Astrocyte (in vitro differentiated cells and primary cell): Measurements from ENCODE around the gene B3GALT4. TPM values are rescaled to one million over a fixed set of nuclear protein-coding genes. Genes with fewer than 3 reads are reported as not detected.

ENCODE experiments used
- DNase-seq: peaks from one replicate; pipeline ENCODE4 v3.0.0-alpha.2; 2010; ENCODE audit warnings: low read depth
- FAIRE-seq: peaks from 2 replicates; lab custom pipeline; 2011; peaks lifted over from hg19 to GRCh38; lab: Jason Lieb, UNC
- H2AFZ ChIP-seq: 2 replicates; pipeline ENCODE4 v1.6.0; 2012; ENCODE audit warnings: low read depth, low read length, inconsistent platforms
- H3K27ac ChIP-seq: 2 replicates; pipeline ENCODE4 v1.5.1; 2011; ENCODE audit warnings: low read depth, low read length, inconsistent platforms
- H3K27me3 ChIP-seq: 2 replicates; pipeline ENCODE4 v1.6.0; 2011; ENCODE audit warnings: low read length, inconsistent platforms; ENCODE audit not compliant: insufficient read depth
- H3K36me3 ChIP-seq: 2 replicates; pipeline ENCODE4 v1.5.1; 2011; ENCODE audit warnings: low read length, inconsistent platforms; ENCODE audit not compliant: insufficient read depth
- H3K4me1 ChIP-seq: 2 replicates; pipeline ENCODE4 v1.5.1; 2011; ENCODE audit warnings: low read length, inconsistent platforms; ENCODE audit not compliant: insufficient read depth
- H3K4me2 ChIP-seq: 2 replicates; pipeline ENCODE4 v1.6.0; 2012; ENCODE audit warnings: low read length, inconsistent platforms
- H3K4me3 ChIP-seq: 2 replicates; pipeline ENCODE4 v1.5.1; 2011; ENCODE audit warnings: low read depth, mild to moderate bottlenecking, low read length, inconsistent platforms; ENCODE audit not compliant: insufficient read depth
- H3K79me2 ChIP-seq: 2 replicates; pipeline ENCODE4 v1.6.0; 2012; ENCODE audit warnings: mild to moderate bottlenecking, low read length, inconsistent platforms; ENCODE audit not compliant: insufficient read depth
- H3K9ac ChIP-seq: 2 replicates; pipeline ENCODE4 v1.6.0; 2012; ENCODE audit warnings: mild to moderate bottlenecking, low read length, inconsistent platforms
- H3K9me3 ChIP-seq: 2 replicates; pipeline ENCODE4 v1.5.1; 2012; ENCODE audit warnings: low read depth, mild to moderate bottlenecking, low read length, inconsistent platforms; ENCODE audit not compliant: insufficient read depth
- H4K20me1 ChIP-seq: 2 replicates; pipeline ENCODE4 v1.6.0; 2012; ENCODE audit warnings: low read length, inconsistent platforms; ENCODE audit not compliant: insufficient read depth
- H3K27ac Mint-ChIP-seq: one replicate; pipeline ENCODE4 v1.8.0; 2021; ENCODE audit warnings: mild to moderate bottlenecking, mixed read lengths; ENCODE audit not compliant: unreplicated experiment
- H3K27me3 Mint-ChIP-seq: one replicate; pipeline ENCODE4 v1.8.0; 2021; ENCODE audit warnings: low read depth, mixed read lengths; ENCODE audit not compliant: unreplicated experiment
- H3K36me3 Mint-ChIP-seq: one replicate; pipeline ENCODE4 v1.8.0; 2021; ENCODE audit warnings: low read depth, mixed read lengths; ENCODE audit not compliant: unreplicated experiment
- H3K4me1 Mint-ChIP-seq: one replicate; pipeline ENCODE4 v1.8.0; 2021; ENCODE audit warnings: low read depth, mixed read lengths; ENCODE audit not compliant: unreplicated experiment
- H3K4me3 Mint-ChIP-seq: one replicate; pipeline ENCODE4 v1.8.0; 2021; ENCODE audit warnings: mild to moderate bottlenecking, moderate library complexity, mixed read lengths; ENCODE audit not compliant: unreplicated experiment
- H3K9me3 Mint-ChIP-seq: one replicate; pipeline ENCODE4 v1.8.0; 2021; ENCODE audit warnings: mild to moderate bottlenecking, mixed read lengths; ENCODE audit not compliant: unreplicated experiment
- EZH2 ChIP-seq: IDR thresholded peaks from 2 replicates; pipeline ENCODE4 v1.6.1; 2012; ENCODE audit warnings: mild to moderate bottlenecking, low read length, inconsistent platforms; ENCODE audit not compliant: insufficient read depth
- total RNA-seq: library from RNA; stranded (reverse); gene quantifications from 2 replicates; pipeline ENCODE4 v1.2.1, GENCODE V29; 2021
- TF ChIP-seq, protein P1 (sequence below): IDR thresholded peaks from 2 replicates; pipeline ENCODE4 v1.5.1; 2011; ENCODE audit warnings: low read depth, mild to moderate bottlenecking, inconsistent platforms, low read length, moderate library complexity; ENCODE audit not compliant: insufficient read depth

The B3GALT4 gene
- total RNA-seq, 1 donor from 2014 or later = 1.5 TPM

DNA sequence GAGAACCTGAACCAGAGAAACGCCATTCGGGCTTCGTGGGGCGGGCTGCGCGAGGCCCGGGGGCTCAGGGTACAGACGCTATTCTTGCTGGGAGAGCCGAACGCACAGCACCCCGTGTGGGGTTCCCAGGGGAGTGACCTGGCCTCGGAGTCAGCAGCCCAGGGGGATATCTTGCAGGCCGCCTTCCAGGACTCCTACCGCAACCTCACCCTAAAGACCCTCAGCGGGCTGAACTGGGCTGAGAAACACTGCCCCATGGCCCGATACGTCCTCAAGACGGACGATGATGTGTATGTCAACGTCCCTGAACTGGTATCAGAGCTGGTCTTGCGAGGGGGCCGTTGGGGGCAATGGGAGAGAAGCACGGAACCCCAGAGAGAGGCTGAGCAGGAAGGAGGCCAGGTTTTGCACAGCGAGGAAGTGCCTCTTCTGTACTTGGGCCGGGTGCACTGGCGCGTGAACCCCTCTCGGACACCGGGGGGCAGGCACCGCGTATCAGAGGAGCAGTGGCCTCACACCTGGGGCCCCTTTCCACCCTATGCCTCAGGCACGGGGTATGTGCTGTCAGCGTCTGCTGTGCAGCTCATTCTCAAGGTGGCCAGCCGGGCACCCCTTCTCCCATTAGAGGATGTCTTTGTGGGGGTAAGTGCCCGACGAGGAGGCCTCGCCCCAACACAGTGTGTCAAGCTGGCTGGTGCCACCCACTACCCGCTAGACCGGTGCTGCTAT is 904 bp downstream of the B3GALT4 start:
- FAIRE-seq (no peak), DNase-seq (no peak)
- no peak overlapping the region for H2AFZ ChIP-seq
- no peak overlapping the region for H3K27ac ChIP-seq
- peak overlapping the region; percentile 95 for H3K4me2 ChIP-seq
- Mint-ChIP-seq H3K4me3 (peak overlapping the region; percentile 81), H3K27me3 (no peaks in the 10 kb centered on the region), H3K9me3 (no peaks in the 10 kb centered on the region), H3K36me3 (peaks cover 26% of the 10 kb centered on the region), H3K4me1 (peaks cover 26% of the 10 kb centered on the region), H3K27ac (peak overlapping the region; percentile 85)
- H3K36me3 ChIP-seq = peaks cover 42% of the 10 kb centered on the region
- peaks cover 77% of the 10 kb centered on the region for H4K20me1 ChIP-seq
- peak overlapping the region; percentile 54 for H3K4me3 ChIP-seq
- H3K9ac ChIP-seq = peak overlapping the region; percentile 66
- H3K79me2 ChIP-seq = peaks cover 33% of the 10 kb centered on the region
- peaks cover 46% of the 10 kb centered on the region for H3K4me1 ChIP-seq
- no peaks in the 10 kb centered on the region for H3K9me3 ChIP-seq
- H3K27me3 ChIP-seq = no peaks in the 10 kb centered on the region
- TF ChIP-seq, protein P1, sequence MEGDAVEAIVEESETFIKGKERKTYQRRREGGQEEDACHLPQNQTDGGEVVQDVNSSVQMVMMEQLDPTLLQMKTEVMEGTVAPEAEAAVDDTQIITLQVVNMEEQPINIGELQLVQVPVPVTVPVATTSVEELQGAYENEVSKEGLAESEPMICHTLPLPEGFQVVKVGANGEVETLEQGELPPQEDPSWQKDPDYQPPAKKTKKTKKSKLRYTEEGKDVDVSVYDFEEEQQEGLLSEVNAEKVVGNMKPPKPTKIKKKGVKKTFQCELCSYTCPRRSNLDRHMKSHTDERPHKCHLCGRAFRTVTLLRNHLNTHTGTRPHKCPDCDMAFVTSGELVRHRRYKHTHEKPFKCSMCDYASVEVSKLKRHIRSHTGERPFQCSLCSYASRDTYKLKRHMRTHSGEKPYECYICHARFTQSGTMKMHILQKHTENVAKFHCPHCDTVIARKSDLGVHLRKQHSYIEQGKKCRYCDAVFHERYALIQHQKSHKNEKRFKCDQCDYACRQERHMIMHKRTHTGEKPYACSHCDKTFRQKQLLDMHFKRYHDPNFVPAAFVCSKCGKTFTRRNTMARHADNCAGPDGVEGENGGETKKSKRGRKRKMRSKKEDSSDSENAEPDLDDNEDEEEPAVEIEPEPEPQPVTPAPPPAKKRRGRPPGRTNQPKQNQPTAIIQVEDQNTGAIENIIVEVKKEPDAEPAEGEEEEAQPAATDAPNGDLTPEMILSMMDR = no peak
- TF ChIP-seq EZH2 = no peak

DNA sequence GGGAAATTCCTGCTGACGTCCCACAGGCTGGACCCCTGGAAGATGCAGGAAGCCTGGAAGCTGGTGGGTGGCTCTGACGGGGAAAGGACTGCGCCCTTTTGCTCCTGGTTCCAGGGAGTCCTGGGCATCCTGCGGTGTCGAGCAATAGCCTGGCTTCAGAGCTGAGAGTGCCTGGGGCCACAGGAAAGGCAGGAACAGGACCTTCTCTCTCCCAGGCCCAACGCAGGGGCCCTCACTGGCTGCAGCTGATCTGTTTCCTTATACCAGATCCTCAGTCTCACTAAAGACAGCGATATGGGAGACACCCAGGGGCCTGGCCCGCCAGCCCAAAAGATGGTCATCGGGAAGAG is 1.4 kb downstream of the B3GALT4 start:
- H3K36me3 ChIP-seq = peaks cover 37% of the 10 kb centered on the region
- peaks cover 26% of the 10 kb centered on the region for H3K4me1 Mint-ChIP-seq
- no peak for TF ChIP-seq EZH2
- TF ChIP-seq, protein P1 = no peak
- H3K9me3 Mint-ChIP-seq = no peaks in the 10 kb centered on the region
- H2AFZ ChIP-seq = no peak overlapping the region
- H3K4me2 ChIP-seq = no peak overlapping the region
- no peak overlapping the region for H3K27ac Mint-ChIP-seq
- H3K27me3 ChIP-seq = no peaks in the 10 kb centered on the region
- no peak overlapping the region for H3K9ac ChIP-seq
- peaks cover 41% of the 10 kb centered on the region for H3K4me1 ChIP-seq
- no peak for DNase-seq
- no peak for FAIRE-seq
- H3K27me3 Mint-ChIP-seq = no peaks in the 10 kb centered on the region
- no peak overlapping the region for H3K27ac ChIP-seq
- peaks cover 27% of the 10 kb centered on the region for H3K79me2 ChIP-seq
- H3K4me3 ChIP-seq = no peak overlapping the region
- H4K20me1 ChIP-seq = peaks cover 71% of the 10 kb centered on the region
- peak overlapping the region; percentile 50 for H3K4me3 Mint-ChIP-seq
- H3K36me3 Mint-ChIP-seq = peaks cover 25% of the 10 kb centered on the region
- no peaks in the 10 kb centered on the region for H3K9me3 ChIP-seq

DNA sequence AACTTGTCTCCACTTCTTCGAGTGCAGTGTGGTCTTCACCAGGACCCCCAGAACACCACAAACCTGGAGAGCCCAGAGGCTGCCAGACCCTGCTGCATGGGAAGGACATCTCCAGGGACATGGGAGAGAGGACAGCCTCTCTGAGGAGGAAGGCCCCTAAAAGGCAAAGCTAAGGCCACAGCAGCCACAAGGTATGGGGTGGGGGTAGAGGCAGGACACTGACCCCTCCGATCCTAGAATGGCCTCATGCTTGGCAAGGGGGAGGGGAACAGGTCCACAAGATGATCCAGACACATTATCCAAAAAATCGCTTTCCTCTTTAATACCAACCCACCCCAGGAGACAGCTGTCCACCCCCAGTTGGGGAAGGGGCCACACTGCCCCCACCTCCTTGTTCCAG is 1.9 kb downstream of the B3GALT4 start:
- Histone ChIP-seq H3K27ac (no peak overlapping the region), H3K4me1 (peaks cover 37% of the 10 kb centered on the region), H3K4me3 (no peak overlapping the region), H4K20me1 (peaks cover 67% of the 10 kb centered on the region), H3K9me3 (no peaks in the 10 kb centered on the region), H3K36me3 (peaks cover 35% of the 10 kb centered on the region), H3K9ac (no peak overlapping the region), H3K4me2 (no peak overlapping the region), H3K79me2 (peaks cover 23% of the 10 kb centered on the region), H2AFZ (no peak overlapping the region), H3K27me3 (no peaks in the 10 kb centered on the region)
- Mint-ChIP-seq H3K4me3 (no peak overlapping the region), H3K4me1 (peaks cover 24% of the 10 kb centered on the region), H3K36me3 (peaks cover 21% of the 10 kb centered on the region), H3K27me3 (no peaks in the 10 kb centered on the region), H3K27ac (no peak overlapping the region), H3K9me3 (no peaks in the 10 kb centered on the region)
- FAIRE-seq = no peak
- TF ChIP-seq, protein P1 = no peak
- TF ChIP-seq EZH2 = no peak
- no peak for DNase-seq
